Measurements from ENCODE around the gene TBC1D22A. TPM values are rescaled to one million over a fixed set of nuclear protein-coding genes. Genes with fewer than 3 reads are reported as not detected.

Gene TBC1D22A
- total and polyA plus RNA-seq, 9 of the 15 experiments (the other 6 are each of a cell fraction or from before 2014, with no cell fraction given) = 0.20 to 11.5 (median 5.2) TPM

DNA sequence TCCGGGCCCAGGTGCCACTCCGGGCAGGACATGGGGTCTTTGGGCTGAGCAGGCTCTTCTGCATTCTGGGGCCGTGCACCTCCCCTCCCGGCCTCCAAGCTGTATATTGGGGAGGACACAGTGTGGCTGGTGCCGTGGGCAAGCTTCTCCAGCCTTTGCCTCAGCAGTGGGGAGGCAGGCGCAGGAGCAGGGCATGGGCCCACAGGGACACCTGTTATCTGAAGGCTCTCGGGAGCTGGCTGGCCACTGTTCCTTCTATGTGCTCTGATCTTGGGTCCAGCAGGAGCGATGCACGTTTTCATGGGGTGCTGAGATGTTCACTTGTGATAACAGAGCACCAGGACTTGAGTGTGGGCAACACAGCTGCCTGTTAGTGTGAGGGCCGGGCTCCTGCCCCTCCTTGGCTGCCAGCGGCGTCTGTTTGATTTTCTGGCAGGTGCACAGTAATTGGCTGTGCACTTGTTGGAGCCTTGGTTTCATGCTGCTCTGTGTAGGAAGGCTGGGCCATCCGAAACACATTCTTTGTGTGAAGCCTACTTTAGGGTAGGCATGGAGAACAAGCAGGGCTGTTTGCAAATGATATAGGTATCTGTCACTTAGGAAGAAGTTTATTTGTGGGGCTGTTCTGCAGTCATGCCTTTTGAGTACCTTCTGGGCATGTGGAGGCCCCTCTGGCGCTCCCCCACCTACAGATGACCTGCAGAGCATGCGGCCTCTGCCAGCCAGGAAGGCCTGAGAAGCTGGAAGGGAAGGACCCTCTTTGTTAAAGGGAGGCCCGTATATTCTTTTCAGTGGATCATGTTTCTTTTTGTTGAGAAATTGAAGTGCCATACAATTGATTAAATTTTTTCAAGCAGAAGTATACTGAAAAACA lies 201.5 kb downstream of the TBC1D22A start:
- Histone ChIP-seq H4K20me1 (replicated peaks; ENCODE audit: control insufficient read depth, insufficient read depth, low read length) (0 out of 2 replicates have a peak, but pooled peaks cover 6% of the 10 kb centered on the region), H3K9me3 (replicated peaks; ENCODE audit: control insufficient read depth, insufficient read depth, low read depth, low read length) (no peaks in the 10 kb centered on the region), H3K27ac (ENCODE audit: extremely low read depth, low read depth, low read length) (no peak overlapping the region), H3K36me3 (ENCODE audit: control insufficient read depth, insufficient read depth, low read length) (no peaks in the 10 kb centered on the region), H3K27me3 (ENCODE audit: control insufficient read depth in 2 of 2, insufficient read depth in 2 of 2, low read length in 2 of 2) (no peaks in the 10 kb centered on the region), H3K4me1 (replicated peaks in 1 of 2; ENCODE audit: control insufficient read depth in 2 of 2, insufficient read depth in 2 of 2, low read length in 2 of 2) (peaks cover 0 to 3% of the 10 kb centered on the region in 2 experiments; a peak in 1 of 5 replicates), H3K9ac (ENCODE audit: insufficient read depth in 1 of 2, low read depth in 2 of 2, low read length in 2 of 2) (0 out of 4 replicates have a peak overlapping the region, but pooled peaks of 1 of the 2 experiments have one; percentile 17), H3K9me1 (ENCODE audit: control insufficient read depth, insufficient read depth, low read length) (no peaks in the 10 kb centered on the region), H3K4me3 (no peak overlapping the region), H3K79me2 (ENCODE audit: control insufficient read depth, insufficient read depth, low read length) (no peaks in the 10 kb centered on the region), H3K4me2 (ENCODE audit: insufficient read depth, low read length) (no peak overlapping the region), H2AFZ (ENCODE audit: low read depth, low read length) (no peak overlapping the region)
- POLR2A ChIA-PET = interaction anchor here (1.3 kb wide), 1 partner anchor 29 kb away, joined by 4 read pairs; no protein-coding TSS in a partner anchor
- DNase-seq (ENCODE audit: extremely low read depth in 1 of 4, low spot score in 3 of 4) = no peak
- FAIRE-seq = no peak
- 47% methylated on average over 8 of the region's 16 CpGs for WGBS (ENCODE audit: insufficient coverage, low coverage, missing lambda C conversion rate)
- intact Hi-C loops (cut with micrococcal nuclease) (no loop called here), in situ Hi-C loops (cut with MboI) (no loop called here)
- no peak for ATAC-seq
- no TSS peak for BruUV-seq (replicated peaks)
- CTCF ChIA-PET (ENCODE audit: low intra/inter-chr PET ratio) = no interaction called here
- TF ChIP-seq ATF1 (CRISPR knock-in tag; IDR thresholded peaks at IDR 0.05) (no peak), ATF1 (tag; IDR thresholded peaks at IDR 0.05) (no peak), NFATC3 (IDR thresholded peaks at IDR 0.05) (no peak), SMAD4 (CRISPR knock-in tag; conservative IDR thresholded peaks at IDR 0.05) (no peak), ZNF408 (CRISPR knock-in tag; IDR thresholded peaks at IDR 0.05; ENCODE audit: low read depth) (no peak), HNRNPL (IDR thresholded peaks at IDR 0.05; ENCODE audit: low read depth, low read length) (no peak), RFX1 (IDR thresholded peaks at IDR 0.05) (no peak), TRIM28 (IDR thresholded peaks at IDR 0.05) (no peak), CC2D1A (IDR thresholded peaks at IDR 0.05) (no peak), ZC3H4 (CRISPR knock-in tag; IDR thresholded peaks at IDR 0.05; ENCODE audit: borderline replicate concordance) (no peak), RAD21 (CRISPR knock-in tag; conservative IDR thresholded peaks at IDR 0.05 in 1 of 2, IDR thresholded peaks at IDR 0.05 in 1 of 2) (no peak)
- TF ChIP-seq, protein P1, sequence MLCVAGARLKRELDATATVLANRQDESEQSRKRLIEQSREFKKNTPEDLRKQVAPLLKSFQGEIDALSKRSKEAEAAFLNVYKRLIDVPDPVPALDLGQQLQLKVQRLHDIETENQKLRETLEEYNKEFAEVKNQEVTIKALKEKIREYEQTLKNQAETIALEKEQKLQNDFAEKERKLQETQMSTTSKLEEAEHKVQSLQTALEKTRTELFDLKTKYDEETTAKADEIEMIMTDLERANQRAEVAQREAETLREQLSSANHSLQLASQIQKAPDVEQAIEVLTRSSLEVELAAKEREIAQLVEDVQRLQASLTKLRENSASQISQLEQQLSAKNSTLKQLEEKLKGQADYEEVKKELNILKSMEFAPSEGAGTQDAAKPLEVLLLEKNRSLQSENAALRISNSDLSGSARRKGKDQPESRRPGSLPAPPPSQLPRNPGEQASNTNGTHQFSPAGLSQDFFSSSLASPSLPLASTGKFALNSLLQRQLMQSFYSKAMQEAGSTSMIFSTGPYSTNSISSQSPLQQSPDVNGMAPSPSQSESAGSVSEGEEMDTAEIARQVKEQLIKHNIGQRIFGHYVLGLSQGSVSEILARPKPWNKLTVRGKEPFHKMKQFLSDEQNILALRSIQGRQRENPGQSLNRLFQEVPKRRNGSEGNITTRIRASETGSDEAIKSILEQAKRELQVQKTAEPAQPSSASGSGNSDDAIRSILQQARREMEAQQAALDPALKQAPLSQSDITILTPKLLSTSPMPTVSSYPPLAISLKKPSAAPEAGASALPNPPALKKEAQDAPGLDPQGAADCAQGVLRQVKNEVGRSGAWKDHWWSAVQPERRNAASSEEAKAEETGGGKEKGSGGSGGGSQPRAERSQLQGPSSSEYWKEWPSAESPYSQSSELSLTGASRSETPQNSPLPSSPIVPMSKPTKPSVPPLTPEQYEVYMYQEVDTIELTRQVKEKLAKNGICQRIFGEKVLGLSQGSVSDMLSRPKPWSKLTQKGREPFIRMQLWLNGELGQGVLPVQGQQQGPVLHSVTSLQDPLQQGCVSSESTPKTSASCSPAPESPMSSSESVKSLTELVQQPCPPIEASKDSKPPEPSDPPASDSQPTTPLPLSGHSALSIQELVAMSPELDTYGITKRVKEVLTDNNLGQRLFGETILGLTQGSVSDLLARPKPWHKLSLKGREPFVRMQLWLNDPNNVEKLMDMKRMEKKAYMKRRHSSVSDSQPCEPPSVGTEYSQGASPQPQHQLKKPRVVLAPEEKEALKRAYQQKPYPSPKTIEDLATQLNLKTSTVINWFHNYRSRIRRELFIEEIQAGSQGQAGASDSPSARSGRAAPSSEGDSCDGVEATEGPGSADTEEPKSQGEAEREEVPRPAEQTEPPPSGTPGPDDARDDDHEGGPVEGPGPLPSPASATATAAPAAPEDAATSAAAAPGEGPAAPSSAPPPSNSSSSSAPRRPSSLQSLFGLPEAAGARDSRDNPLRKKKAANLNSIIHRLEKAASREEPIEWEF (CRISPR knock-in tag; IDR thresholded peaks at IDR 0.05) = no peak
- TF ChIP-seq, protein P2, sequence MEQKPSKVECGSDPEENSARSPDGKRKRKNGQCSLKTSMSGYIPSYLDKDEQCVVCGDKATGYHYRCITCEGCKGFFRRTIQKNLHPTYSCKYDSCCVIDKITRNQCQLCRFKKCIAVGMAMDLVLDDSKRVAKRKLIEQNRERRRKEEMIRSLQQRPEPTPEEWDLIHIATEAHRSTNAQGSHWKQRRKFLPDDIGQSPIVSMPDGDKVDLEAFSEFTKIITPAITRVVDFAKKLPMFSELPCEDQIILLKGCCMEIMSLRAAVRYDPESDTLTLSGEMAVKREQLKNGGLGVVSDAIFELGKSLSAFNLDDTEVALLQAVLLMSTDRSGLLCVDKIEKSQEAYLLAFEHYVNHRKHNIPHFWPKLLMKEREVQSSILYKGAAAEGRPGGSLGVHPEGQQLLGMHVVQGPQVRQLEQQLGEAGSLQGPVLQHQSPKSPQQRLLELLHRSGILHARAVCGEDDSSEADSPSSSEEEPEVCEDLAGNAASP (IDR thresholded peaks at IDR 0.05) = no peak

All from K562 (cell line).